ENCODE data around the gene CCDC9.
"Not testable (repeated sequence)": the region's sequence is repeated elsewhere in the genome, so short reads cannot be mapped to it uniquely, and the experiment has no call there.

Gene CCDC9

DNA sequence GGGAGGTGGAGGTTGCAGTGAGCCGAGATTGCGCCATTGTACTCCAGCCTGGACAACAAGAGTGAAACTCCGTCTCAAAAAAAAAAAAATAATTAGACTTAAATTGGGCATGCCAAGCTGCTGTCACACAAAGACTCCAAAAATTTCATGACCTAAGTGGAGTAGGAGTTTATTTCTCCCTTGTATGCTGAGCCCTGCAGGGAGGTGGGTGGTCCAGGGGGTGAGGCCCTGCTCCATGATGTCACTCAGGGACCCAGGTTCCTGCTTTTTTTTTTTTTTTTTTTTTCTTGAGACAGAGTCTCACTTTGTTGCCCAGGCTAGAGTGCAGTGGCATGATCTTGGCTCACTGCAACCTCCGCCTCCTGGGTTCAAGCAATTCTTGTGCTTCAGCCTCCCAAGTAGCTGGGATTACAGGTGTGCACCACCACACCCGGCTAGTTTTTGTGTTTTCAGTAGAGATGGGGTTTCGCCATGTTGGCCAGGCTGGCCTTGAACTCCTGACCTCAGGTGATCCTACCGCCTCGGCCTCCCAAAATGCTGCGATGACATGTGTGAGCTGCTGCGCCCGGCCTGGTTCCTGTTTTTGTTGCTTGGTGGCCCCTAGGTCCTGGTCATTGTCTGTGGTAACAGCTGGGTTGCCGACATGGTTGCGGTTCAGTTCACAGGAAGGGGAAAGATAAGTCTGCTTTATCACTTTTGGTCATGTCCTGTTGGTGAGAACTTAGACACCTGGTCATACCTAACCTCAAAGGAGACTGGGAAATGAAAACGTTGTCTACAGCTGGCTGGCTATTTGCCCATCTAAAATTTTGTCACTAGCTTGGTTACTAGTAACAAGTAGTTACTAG, 5.8 kb downstream of the CCDC9 start:
- peaks cover 37% of the 10 kb centered on the region for H3K36me3 ChIP-seq (ENCODE audit: control insufficient read depth, insufficient read depth, low read length)
- H3K4me3 ChIP-seq (ENCODE audit: insufficient read depth, low read depth, low read length); H3K4me1 ChIP-seq (ENCODE audit: control insufficient read depth, insufficient read depth, low read length); H3K27ac ChIP-seq (ENCODE audit: insufficient read depth, low read depth, low read length, poor library complexity, severe bottlenecking); H3K27me3 ChIP-seq (ENCODE audit: control insufficient read depth, insufficient read depth, low read length, poor library complexity, severe bottlenecking); H3K9me3 ChIP-seq (ENCODE audit: control insufficient read depth, low read length): not testable (repeated sequence)
- WGBS, 2 experiments = 94 to 95% methylated on average over 14 of the region's 14 CpGs

GRCh38 chr19:47264629-47265028, 8.3 kb downstream of the CCDC9 start:
- no peaks in the 10 kb centered on the region for H3K9me3 ChIP-seq (ENCODE audit: control insufficient read depth, low read length)
- peaks cover 40% of the 10 kb centered on the region for H3K36me3 ChIP-seq (ENCODE audit: control insufficient read depth, insufficient read depth, low read length)
- no peaks in the 10 kb centered on the region for H3K27me3 ChIP-seq (ENCODE audit: control insufficient read depth, insufficient read depth, low read length, poor library complexity, severe bottlenecking)
- H3K27ac ChIP-seq (ENCODE audit: insufficient read depth, low read depth, low read length, poor library complexity, severe bottlenecking) = no peak overlapping the region
- no peaks in the 10 kb centered on the region for H3K4me1 ChIP-seq (ENCODE audit: control insufficient read depth, insufficient read depth, low read length)
- H3K4me3 ChIP-seq (ENCODE audit: insufficient read depth, low read depth, low read length) = no peak overlapping the region
- 95 to 96% methylated on average over 30 of the region's 30 CpGs for WGBS, 2 experiments

DNA sequence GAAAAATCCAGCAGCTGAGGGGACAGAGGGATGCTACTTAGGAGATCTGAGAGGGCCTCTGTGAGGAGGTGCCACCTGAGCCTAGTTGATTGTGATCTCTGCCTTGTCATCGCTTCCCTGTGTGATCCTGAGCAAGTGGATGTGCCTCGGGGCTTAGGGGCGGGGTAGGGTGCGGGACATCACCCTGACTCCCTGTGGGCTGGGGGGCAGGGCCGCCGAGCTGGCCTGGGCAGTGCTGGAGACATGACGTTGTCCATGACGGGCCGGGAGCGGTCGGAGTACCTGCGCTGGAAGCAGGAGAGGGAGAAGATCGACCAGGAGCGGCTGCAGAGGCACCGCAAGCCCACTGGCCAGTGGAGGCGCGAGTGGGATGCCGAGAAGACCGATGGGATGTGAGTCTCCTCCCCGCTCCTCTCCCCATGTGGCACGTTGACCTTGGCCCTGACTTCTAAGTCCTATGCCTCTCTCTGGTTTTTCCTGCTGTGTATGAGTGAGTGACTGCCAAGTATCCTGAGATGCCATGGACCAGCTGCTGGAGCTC, 10.1 kb downstream of the CCDC9 start:
- Histone ChIP-seq H3K27me3 (ENCODE audit: control insufficient read depth, insufficient read depth, low read length, poor library complexity, severe bottlenecking) (no peaks in the 10 kb centered on the region), H3K4me3 (ENCODE audit: insufficient read depth, low read depth, low read length) (no peak overlapping the region), H3K36me3 (ENCODE audit: control insufficient read depth, insufficient read depth, low read length) (peaks cover 28% of the 10 kb centered on the region), H3K9me3 (ENCODE audit: control insufficient read depth, low read length) (no peaks in the 10 kb centered on the region), H3K4me1 (ENCODE audit: control insufficient read depth, insufficient read depth, low read length) (no peaks in the 10 kb centered on the region), H3K27ac (ENCODE audit: insufficient read depth, low read depth, low read length, poor library complexity, severe bottlenecking) (no peak overlapping the region)
- WGBS, 2 experiments = 96% methylated on average over 21 of the region's 21 CpGs

GRCh38 chr19:47267350-47267759, 11.0 kb downstream of the CCDC9 start:
- Histone ChIP-seq H3K4me1 (ENCODE audit: control insufficient read depth, insufficient read depth, low read length) (peaks cover 8% of the 10 kb centered on the region), H3K4me3 (ENCODE audit: insufficient read depth, low read depth, low read length) (no peak overlapping the region), H3K27ac (ENCODE audit: insufficient read depth, low read depth, low read length, poor library complexity, severe bottlenecking) (no peak overlapping the region), H3K27me3 (ENCODE audit: control insufficient read depth, insufficient read depth, low read length, poor library complexity, severe bottlenecking) (no peaks in the 10 kb centered on the region), H3K36me3 (ENCODE audit: control insufficient read depth, insufficient read depth, low read length) (peaks cover 26% of the 10 kb centered on the region), H3K9me3 (ENCODE audit: control insufficient read depth, low read length) (no peaks in the 10 kb centered on the region)
- 94 to 96% methylated on average over 14 of the region's 14 CpGs for WGBS, 2 experiments

GRCh38 chr19:47268028-47268427, 11.7 kb downstream of the CCDC9 start:
- Histone ChIP-seq H3K4me3 (ENCODE audit: insufficient read depth, low read depth, low read length) (no peak overlapping the region), H3K27ac (ENCODE audit: insufficient read depth, low read depth, low read length, poor library complexity, severe bottlenecking) (no peak overlapping the region), H3K27me3 (ENCODE audit: control insufficient read depth, insufficient read depth, low read length, poor library complexity, severe bottlenecking) (no peaks in the 10 kb centered on the region), H3K36me3 (ENCODE audit: control insufficient read depth, insufficient read depth, low read length) (peaks cover 21% of the 10 kb centered on the region), H3K4me1 (ENCODE audit: control insufficient read depth, insufficient read depth, low read length) (peaks cover 9% of the 10 kb centered on the region), H3K9me3 (ENCODE audit: control insufficient read depth, low read length) (no peaks in the 10 kb centered on the region)
- 94 to 97% methylated on average over 6 of the region's 6 CpGs for WGBS, 2 experiments

DNA sequence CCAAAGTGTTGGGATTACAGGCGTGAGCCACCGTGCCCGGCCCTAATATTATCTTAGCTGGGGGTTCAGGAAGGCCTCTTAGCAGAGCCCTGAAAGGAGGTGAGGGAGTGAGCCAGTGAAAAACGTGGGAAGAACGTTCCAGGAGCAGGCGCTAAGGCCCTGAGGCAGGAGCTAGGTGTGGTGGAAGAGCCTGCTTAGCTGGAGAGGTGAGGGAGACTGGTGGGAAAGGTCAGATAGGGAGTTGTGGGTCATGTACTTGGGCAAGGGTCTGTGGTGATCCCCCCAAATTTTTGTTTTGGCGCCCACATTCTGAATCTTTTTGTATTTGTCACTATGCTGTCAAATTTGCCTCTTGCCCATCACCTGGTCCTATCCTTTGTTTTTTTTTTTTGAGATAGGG, 13.3 kb downstream of the CCDC9 start:
- peaks cover 21% of the 10 kb centered on the region for H3K36me3 ChIP-seq (ENCODE audit: control insufficient read depth, insufficient read depth, low read length)
- H3K27ac ChIP-seq (ENCODE audit: insufficient read depth, low read depth, low read length, poor library complexity, severe bottlenecking) = no peak overlapping the region
- H3K4me3 ChIP-seq (ENCODE audit: insufficient read depth, low read depth, low read length) = no peak overlapping the region
- H3K4me1 ChIP-seq (ENCODE audit: control insufficient read depth, insufficient read depth, low read length) = peaks cover 9% of the 10 kb centered on the region
- 90 to 96% methylated on average over 7 of the region's 7 CpGs for WGBS, 2 experiments
- no peaks in the 10 kb centered on the region for H3K9me3 ChIP-seq (ENCODE audit: control insufficient read depth, low read length)
- no peaks in the 10 kb centered on the region for H3K27me3 ChIP-seq (ENCODE audit: control insufficient read depth, insufficient read depth, low read length, poor library complexity, severe bottlenecking)

DNA sequence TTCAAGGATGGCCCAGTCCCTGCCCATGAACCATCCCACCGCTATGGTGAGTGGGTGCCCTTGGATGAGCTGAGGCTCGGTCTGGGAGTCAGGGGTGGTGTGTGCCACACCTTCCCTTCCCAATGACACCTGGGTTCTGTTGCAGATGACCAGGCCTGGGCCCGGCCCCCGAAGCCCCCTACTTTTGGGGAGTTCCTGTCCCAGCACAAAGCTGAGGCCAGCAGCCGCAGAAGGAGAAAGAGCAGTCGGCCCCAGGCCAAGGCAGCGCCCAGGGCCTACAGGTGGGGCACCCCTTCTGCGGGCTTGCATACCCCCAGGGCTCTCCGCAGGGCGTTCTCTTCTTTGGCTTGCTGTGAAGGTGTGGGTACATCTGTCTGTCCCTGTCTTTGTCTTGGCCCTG, 14.1 kb downstream of the CCDC9 start:
- Histone ChIP-seq H3K27ac (ENCODE audit: insufficient read depth, low read depth, low read length, poor library complexity, severe bottlenecking) (no peak overlapping the region), H3K4me1 (ENCODE audit: control insufficient read depth, insufficient read depth, low read length) (peaks cover 12% of the 10 kb centered on the region), H3K4me3 (ENCODE audit: insufficient read depth, low read depth, low read length) (no peak overlapping the region), H3K27me3 (ENCODE audit: control insufficient read depth, insufficient read depth, low read length, poor library complexity, severe bottlenecking) (peaks cover 7% of the 10 kb centered on the region), H3K9me3 (ENCODE audit: control insufficient read depth, low read length) (no peaks in the 10 kb centered on the region), H3K36me3 (ENCODE audit: control insufficient read depth, insufficient read depth, low read length) (peaks cover 21% of the 10 kb centered on the region)
- 96% methylated on average over 10 of the region's 10 CpGs for WGBS, 2 experiments

DNA sequence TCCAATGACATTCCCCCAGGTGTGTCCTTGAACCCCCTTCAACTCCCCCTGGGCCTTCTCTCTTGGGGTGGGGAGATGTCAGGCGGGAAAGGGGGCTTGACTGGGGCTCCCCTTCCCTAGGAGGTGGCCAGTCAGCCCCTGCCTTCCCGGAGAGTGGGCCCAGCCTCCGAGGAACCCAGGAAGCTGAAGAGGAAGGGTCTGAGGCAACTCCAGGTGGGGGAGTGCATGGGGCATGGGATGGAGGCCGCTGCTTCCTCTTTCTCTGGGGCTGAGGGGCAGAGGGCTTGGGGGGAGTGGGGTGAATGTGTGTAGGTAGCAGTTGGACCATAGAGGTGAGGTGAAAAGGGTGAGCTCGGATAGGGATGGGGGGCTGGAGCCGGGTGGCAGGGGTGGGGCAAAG, 15.6 kb downstream of the CCDC9 start:
- H3K9me3 ChIP-seq (ENCODE audit: control insufficient read depth, low read length) = no peaks in the 10 kb centered on the region
- H3K27ac ChIP-seq (ENCODE audit: insufficient read depth, low read depth, low read length, poor library complexity, severe bottlenecking) = peak overlapping the region; percentile 93
- H3K36me3 ChIP-seq (ENCODE audit: control insufficient read depth, insufficient read depth, low read length) = peaks cover 13% of the 10 kb centered on the region
- peaks cover 16% of the 10 kb centered on the region for H3K4me1 ChIP-seq (ENCODE audit: control insufficient read depth, insufficient read depth, low read length)
- WGBS, 2 experiments = 77 to 78% methylated on average over 6 of the region's 6 CpGs
- no peak overlapping the region for H3K4me3 ChIP-seq (ENCODE audit: insufficient read depth, low read depth, low read length)
- H3K27me3 ChIP-seq (ENCODE audit: control insufficient read depth, insufficient read depth, low read length, poor library complexity, severe bottlenecking) = peaks cover 11% of the 10 kb centered on the region

DNA sequence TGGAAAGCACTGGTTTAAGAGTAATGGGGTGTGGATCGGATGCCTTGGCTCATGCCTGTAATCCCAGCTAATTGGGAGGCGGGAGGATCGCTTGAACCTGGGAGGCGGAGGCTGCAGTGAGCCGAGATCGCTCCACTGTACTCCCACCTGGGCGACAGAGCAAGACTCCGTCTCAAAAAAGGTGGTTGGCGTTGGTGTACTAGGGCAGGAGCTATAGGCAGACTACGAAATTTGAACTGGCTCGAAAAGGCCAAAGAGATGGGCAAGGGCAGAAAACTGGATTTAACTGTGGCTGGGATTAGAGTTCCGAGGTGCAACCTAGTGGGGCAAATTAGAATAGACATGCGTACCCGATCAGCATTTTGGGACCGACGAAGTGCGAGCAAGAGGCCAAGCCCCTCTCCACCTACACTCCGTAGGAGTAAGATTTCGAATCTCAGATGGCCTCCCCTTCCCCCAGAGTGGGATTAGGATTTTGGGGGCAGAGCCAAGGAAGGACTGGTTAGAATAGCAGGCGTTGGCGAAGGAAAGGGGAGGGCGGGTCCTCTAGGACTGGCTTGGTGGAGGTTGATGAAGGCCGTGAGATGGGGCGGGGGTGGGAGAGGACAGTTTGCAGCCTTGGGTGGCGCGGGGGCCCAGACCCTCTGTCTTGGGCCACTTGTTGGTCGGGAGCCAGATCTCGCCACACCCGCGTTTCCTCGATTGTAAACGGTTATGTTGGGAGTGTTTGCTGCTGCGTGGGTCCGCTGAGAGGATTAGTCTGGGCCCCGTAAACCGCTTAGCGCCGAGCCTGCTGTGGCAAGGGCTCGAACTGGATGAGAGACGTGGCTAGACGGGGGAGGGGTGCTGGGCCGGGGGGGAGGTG, 16.4 kb downstream of the CCDC9 start:
- Histone ChIP-seq H3K4me3 (ENCODE audit: insufficient read depth, low read depth, low read length) (peak overlapping the region; percentile 69), H3K4me1 (ENCODE audit: control insufficient read depth, insufficient read depth, low read length) (peaks cover 16% of the 10 kb centered on the region), H3K27ac (ENCODE audit: insufficient read depth, low read depth, low read length, poor library complexity, severe bottlenecking) (peak overlapping the region; percentile 93), H3K9me3 (ENCODE audit: control insufficient read depth, low read length) (no peaks in the 10 kb centered on the region), H3K36me3 (ENCODE audit: control insufficient read depth, insufficient read depth, low read length) (peaks cover 8% of the 10 kb centered on the region), H3K27me3 (ENCODE audit: control insufficient read depth, insufficient read depth, low read length, poor library complexity, severe bottlenecking) (peaks cover 11% of the 10 kb centered on the region)
- 19% methylated on average over 41 to 42 of the region's 42 CpGs for WGBS, 2 experiments

Measured in ectodermal cell (in vitro differentiated cells).